GM21825 (cell line): ENCODE results near the gene MROH2A.

Experiments used
- ATAC-seq: cut with Tn5 transposase; IDR thresholded peaks from one replicate; pipeline ENCODE4 v1.9.1; 2021; ENCODE audit warnings: mild to moderate bottlenecking, moderate library complexity; ENCODE audit not compliant: unreplicated experiment

Gene MROH2A

DNA sequence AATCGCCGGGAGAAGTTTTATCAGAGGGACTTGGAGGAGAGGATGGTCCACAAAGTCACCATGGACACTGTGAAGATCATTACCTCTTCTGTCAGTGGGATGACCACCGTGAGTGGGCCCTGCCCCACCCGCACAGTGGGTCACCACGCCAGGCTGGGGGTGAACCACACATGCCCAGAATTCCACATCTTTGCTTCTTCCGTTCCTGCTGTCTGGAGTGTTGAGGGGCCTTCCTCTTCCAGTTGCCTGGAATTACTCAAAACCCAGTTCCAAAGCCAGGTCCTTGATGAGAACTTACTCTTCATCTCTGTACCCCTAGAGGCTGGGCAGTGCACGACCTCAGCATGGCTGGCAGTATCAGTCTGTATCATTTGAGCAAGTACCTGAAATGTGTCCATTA lies 22.1 kb downstream of the MROH2A start:
- ATAC-seq, result no peak

DNA sequence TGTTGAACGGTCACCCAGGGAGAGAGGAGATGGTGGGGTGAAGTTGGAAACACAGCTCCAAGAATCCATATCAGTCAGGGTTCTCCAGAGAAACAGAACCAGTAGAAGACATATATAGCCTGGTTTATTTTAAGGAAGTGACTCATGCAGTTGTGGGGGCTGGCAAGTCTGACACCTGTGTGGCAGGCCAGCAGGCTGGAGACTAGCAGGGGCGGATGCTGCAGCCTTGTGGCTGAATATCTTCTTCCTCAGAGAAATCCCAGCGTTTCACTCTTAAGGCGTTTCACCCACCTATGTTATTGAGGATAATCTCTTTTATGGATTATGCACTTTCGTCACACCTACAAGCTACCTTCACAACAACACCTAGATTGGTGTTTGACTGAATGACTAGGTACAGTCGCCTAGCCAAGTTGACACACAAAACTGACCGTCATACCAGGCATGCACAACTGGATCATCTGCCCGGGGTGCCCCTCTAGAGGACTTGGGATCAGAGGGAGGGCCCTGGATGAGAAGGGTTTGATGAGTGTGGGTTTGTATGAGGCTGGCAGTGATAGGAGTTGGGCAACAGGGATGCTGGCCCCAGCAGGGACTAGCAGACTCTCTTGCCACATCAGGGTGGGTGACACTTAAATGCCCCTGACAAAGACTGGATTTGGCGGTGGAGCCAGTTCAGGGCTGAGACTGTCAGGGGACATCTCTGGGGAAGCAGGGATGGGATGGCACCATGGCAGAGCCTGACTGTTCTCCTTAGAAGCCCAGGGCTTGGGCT lies 23.4 kb downstream of the MROH2A start:
- ATAC-seq, result no peak

DNA sequence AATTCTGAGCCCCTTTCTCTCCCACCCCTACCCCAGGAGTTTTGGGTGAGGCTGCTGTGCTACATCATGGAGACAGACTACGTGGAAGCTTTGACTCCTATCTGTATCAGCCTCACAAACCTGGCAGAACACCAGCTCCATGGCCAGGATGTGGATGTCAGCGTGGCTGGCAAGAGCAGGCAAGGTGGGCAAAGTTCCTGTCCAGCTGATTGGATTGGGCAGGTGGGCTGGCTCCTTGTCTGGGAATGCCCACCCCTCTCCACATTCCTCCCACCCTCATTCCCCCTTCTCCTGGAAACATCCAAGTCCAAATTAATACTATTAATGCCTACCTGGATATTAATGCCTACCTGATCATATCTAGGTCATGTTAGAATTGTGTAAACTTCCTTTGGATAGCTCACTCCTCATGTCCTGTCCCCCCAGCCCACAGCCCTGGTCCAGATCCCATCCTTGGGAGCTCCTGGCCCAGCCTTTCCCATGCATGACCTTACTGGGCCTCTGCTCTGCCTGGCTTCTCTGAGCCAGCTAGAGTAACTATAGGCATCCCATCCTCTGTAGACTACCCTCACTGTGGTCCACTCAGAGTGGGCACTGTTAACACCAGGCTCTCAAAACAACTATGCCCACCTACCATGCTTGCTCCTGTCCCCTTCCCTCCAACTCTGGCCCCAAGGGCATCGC lies 24.1 kb downstream of the MROH2A start:
- no peak for ATAC-seq

DNA sequence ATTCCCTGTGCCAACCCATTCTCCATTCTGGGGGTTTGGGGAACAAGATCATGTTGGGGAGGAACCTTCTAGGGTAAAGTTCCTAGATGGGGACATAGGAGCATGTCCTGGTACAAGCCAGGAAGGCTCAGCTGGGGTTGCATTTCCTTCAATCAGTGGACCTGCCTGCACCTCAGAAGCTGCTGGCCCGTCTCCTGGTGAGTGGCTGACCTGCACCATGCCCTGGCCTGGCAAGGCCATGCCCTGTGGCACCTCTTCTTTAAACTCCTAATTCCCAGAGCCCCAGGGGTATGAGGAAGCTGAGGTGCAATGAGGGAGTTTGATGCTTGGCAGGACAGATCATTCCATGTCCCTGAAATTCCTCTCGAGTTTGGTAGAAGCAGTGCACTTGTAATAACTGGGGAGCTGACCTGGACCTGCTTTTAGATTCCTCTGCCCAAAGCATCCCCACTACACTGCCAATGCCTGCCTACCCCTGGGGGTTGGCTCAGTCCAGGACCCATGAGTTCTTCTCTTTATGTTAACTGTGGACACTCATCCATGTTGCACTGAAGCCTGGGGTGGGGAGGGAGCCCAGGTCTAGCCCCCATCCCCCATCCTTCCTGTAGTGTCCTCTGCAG lies 25.3 kb downstream of the MROH2A start:
- ATAC-seq, result no peak

- ATAC-seq, result no peak
These were observed 25.9 kb downstream of the MROH2A start for GRCh38 chr2:233803994-233804393.

DNA sequence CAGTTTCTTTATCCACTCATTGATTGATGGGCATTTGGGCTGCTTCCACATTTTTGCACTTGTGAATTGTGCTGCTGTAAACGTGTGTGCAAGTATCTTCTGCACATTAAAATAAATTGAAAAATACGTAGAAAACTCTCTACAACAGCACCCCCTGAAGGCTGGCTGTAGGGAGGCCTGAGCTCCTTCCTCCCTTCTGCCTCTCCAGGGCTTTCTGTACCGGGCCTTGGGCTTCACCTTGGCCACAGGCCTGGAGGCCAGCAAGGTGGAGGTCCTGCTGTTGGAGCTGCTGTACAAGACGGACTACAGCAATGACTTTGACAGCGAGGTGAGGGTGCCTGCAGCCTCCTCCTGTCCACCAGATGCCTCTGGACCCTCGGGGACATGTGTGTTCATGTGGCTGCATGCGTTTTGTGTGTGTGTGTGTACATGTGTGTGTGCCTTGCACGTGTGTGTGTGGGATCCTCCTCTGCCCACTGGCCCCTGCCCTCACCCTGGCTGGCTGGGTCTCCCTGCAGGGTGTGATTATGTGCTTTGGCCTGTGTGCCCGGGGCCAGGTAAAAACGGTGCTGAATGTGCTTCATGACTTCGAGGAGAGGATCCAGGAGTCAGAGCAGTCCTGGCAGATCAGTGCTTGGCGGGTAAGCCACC lies 29.2 kb downstream of the MROH2A start:
- ATAC-seq, result no peak

GRCh38 chr2:233807966-233808935 lies 30.1 kb downstream of the MROH2A start:
- no peak for ATAC-seq

DNA sequence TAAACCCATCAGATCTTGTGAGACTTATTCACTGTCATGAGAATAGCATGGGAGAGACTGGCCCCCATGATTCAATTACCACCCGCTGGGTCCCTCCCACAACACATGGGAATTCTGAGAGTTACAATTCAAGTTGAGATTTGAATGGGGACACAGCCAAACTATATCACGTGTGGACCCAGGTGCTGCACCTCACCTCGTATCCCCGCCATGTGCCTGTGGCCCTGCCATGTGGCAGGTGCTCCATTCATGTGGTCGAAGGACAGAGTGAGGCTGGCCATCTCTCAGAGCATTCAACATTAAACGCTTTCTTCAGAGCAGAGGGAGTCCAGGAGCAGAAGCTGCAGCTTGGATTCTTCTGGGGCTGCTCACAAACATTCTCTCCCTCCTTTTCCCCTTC lies 32.3 kb downstream of the MROH2A start:
- no peak for ATAC-seq

GRCh38 chr2:233811087-233811486 lies 33.0 kb downstream of the MROH2A start:
- no peak for ATAC-seq

- ATAC-seq, result no peak
These were observed 33.6 kb downstream of the MROH2A start for GRCh38 chr2:233811732-233812131.

- ATAC-seq, result no peak
These were observed 35.3 kb downstream of the MROH2A start for GRCh38 chr2:233813236-233814055.

DNA sequence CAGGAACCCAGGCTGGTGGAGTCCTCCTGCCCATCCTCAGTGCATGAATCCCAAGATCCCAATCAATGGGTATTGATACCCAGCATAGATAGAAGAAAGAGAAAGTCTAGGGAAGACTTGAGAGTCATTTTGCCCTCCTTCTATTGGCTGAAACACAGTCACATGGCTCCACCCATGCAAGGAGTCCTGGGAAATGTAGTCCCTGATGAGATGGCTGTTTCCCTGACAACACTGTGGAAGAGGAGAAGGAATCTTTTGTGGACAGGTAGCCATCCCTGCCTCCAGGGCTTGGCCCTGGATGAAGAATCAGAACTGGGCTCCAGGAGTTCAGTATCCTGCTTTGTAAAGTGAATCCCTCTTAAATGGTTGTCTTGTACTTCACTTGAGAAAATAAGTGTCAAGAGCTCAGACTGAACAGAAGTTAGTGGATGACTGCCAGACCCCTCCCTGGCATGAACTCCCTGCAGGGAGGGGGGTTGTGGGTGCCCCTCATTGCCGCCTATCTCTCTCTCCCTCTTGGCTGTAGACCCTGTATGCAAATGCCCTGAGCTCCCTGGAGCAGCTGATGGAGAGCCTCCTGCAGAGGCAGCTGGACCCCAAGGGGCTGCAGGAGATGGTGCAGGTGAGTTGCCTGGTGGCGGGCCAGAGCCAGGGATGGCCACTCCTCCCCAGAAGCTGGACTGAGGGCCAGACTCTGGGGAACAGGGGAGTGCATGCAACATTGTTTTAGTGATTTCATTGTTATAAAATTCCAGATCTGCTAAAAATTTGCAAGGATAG lies 36.1 kb downstream of the MROH2A start:
- ATAC-seq, result no peak

DNA sequence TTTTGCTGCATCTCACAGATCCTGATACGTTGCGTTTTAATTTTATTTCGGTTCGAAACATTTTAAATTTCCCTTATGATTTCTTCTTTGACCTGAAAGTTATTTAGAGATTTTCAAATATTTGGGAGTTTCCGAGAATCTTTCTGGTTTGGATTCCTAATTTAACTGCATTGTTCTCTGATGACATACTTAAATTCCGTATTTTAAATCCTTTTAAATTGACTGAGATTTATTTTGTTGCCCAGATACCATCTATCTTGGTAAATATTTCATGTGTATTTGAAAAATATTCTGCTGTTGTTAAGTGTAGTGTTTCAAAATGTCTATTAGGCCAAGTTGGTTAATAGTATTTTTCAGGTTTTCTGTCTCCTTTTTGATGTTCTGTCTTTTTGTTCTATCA lies 37.7 kb downstream of the MROH2A start:
- no peak for ATAC-seq

- no peak for ATAC-seq
These were observed 38.2 kb downstream of the MROH2A start for GRCh38 chr2:233816334-233816733.

DNA sequence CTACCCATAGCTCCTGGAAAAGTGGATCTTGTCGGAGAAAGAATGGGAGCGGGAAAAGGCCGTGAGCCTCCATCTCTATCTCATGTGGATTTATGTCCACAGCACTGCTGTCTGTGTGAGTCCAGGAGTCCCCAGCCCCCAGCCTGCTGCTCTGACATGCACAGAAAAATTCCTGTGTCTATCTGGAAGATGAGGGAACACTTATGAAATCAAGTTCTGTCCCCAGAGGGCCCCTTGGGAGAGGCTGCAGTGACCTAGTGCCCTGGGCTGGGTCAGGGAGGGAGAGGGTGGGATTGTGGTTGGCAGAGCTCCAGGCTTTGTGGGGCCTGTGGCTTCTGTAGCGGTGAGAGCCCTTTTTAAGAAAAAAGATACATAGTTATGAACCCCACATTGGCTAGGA lies 38.6 kb downstream of the MROH2A start:
- no peak for ATAC-seq

DNA sequence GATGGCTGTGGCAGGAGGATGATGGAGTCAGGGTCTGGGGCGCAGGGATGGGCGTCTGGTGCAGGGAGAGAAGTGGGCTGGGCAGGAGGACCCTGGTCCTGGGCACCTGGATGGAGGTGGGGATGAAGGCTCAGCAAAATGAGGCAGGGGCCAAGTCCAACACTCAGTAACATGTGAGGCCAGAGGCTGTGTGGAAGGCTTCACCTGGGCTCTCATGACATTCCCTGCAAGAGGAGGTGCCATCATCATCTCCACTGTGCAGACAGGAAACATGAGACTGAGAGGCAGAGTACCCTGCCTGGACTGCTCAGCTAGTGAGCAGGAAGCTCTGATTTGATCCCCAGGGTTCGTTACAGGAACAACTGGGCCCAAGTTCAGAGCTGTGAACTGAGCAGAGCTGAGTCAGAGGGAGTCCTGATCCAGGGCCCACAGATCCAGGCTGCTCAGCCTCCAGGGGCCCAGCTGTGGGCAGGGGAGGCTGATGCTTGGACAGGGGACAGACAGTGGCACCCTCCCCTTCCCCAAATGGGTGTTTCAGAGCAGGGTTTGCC lies 39.3 kb downstream of the MROH2A start:
- no peak for ATAC-seq

- ATAC-seq, result no peak
These were observed 40.0 kb downstream of the MROH2A start for GRCh38 chr2:233817995-233818638.
